Activated B cell treated with CpG ODN at 0.5 μM for 24 hours (primary cell): ENCODE measurements around the gene NUBPL. TPM values are rescaled to one million over a fixed set of nuclear protein-coding genes. Genes with fewer than 3 reads are reported as not detected.

Experiments used
- ATAC-seq: fragments of 200-7000 bp; cut with Tn5 transposase; one replicate; pipeline ENCODE4 v1.10.0; 2021; ENCODE audit warnings: low read depth, mild to moderate bottlenecking, moderate library complexity
- CTCF ChIA-PET: fragments of 350-600 bp; sonication (Branson Sonifier 250); formaldehyde crosslinking; loops from one replicate; lab custom pipeline; 2021; ENCODE audit warnings: antibody characterized with exemption; lab: Charles Lee
- POLR2A ChIA-PET: fragments of 350-600 bp; sonication (Branson Sonifier 250); formaldehyde crosslinking; loops from one replicate; lab custom pipeline; 2021; ENCODE audit warnings: antibody characterized with exemption; lab: Charles Lee
- DNase-seq: peaks from one replicate; pipeline ENCODE4 v3.0.0; 2022
- H3K27ac Mint-ChIP-seq: one replicate; pipeline ENCODE4 v1.8.0; 2020; ENCODE audit warnings: mixed read lengths
- H3K27me3 Mint-ChIP-seq: one replicate; pipeline ENCODE4 v1.8.0; 2021; ENCODE audit warnings: mixed read lengths
- H3K36me3 Mint-ChIP-seq: one replicate; pipeline ENCODE4 v1.8.0; 2021; ENCODE audit warnings: low read depth, mixed read lengths
- H3K4me1 Mint-ChIP-seq: one replicate; pipeline ENCODE4 v1.8.0; 2021; ENCODE audit warnings: mixed read lengths
- H3K4me3 Mint-ChIP-seq: one replicate; pipeline ENCODE4 v1.8.0; 2020; ENCODE audit warnings: mild to moderate bottlenecking, mixed read lengths
- H3K9me3 Mint-ChIP-seq: one replicate; pipeline ENCODE4 v1.8.0; 2020; ENCODE audit warnings: mixed read lengths
- CTCF ChIP-seq: fragments of 200-600 bp; IDR thresholded peaks from one replicate; pipeline ENCODE4 v1.8.0; 2022; ENCODE audit warnings: antibody characterized with exemption, mild to moderate bottlenecking
- intact Hi-C: fragments of 100-400 bp; cut with micrococcal nuclease; formaldehyde crosslinking; loops from one replicate; pipeline ENCODE4 v1.15.1; 2024
- total RNA-seq: library from RNA; stranded (reverse); gene quantifications from 2 replicates; pipeline ENCODE4 v1.2.3, GENCODE V29; 2022

Gene NUBPL
- total RNA-seq, 1 donor from 2014 or later, result 11.7 TPM

- Mint-ChIP-seq H3K4me3 (no peak overlapping the region), H3K27me3 (peaks cover 1% of the 10 kb centered on the region), H3K4me1 (no peaks in the 10 kb centered on the region), H3K9me3 (no peaks in the 10 kb centered on the region), H3K36me3 (no peaks in the 10 kb centered on the region), H3K27ac (no peak overlapping the region)
- ChIA-PET CTCF (no interaction called here), POLR2A (no interaction called here)
- intact Hi-C loops, result no loop called here
- TF ChIP-seq CTCF, result no peak
- ATAC-seq (no peak), DNase-seq (no peak)
These were observed 24.8 kb upstream of the NUBPL start for GRCh38 chr14:31536201-31536960.

- no peak for TF ChIP-seq CTCF
- ATAC-seq, result no peak
These were observed 19.5 kb upstream of the NUBPL start for GRCh38 chr14:31541702-31542101.

GRCh38 chr14:31543969-31544799 lies 17.0 kb upstream of the NUBPL start:
- intact Hi-C loops, result no loop called here
- Mint-ChIP-seq H3K36me3 (no peaks in the 10 kb centered on the region), H3K27me3 (peaks cover 11% of the 10 kb centered on the region), H3K9me3 (no peaks in the 10 kb centered on the region), H3K4me3 (no peak overlapping the region), H3K27ac (no peak overlapping the region), H3K4me1 (no peaks in the 10 kb centered on the region)
- CTCF ChIA-PET, result no interaction called here
- no peak for TF ChIP-seq CTCF
- ATAC-seq (no peak), DNase-seq (no peak)
- POLR2A ChIA-PET, result no interaction called here

More at GRCh38 chr14:31541702-31542101, 19.5 kb upstream of the NUBPL start:
- CTCF ChIA-PET, result no interaction called here
- Mint-ChIP-seq H3K27ac (no peak overlapping the region), H3K4me1 (no peaks in the 10 kb centered on the region), H3K36me3 (no peaks in the 10 kb centered on the region), H3K9me3 (no peaks in the 10 kb centered on the region), H3K27me3 (peaks cover 9% of the 10 kb centered on the region), H3K4me3 (no peak overlapping the region)
- no peak for DNase-seq
- POLR2A ChIA-PET, result no interaction called here
- intact Hi-C loops, result no loop called here

GRCh38 chr14:31544816-31545215 lies 16.4 kb upstream of the NUBPL start:
- ChIA-PET CTCF (no interaction called here), POLR2A (interaction anchor here (0.6 kb wide), 1 partner anchor 151 kb away, joined by 3 read pairs; no protein-coding TSS in a partner anchor)
- no peaks in the 10 kb centered on the region for H3K4me1 Mint-ChIP-seq
- ATAC-seq (no peak), DNase-seq (no peak)
- H3K36me3 Mint-ChIP-seq, result no peaks in the 10 kb centered on the region
- H3K27ac Mint-ChIP-seq, result no peak overlapping the region
- no peak overlapping the region for H3K4me3 Mint-ChIP-seq
- no peaks in the 10 kb centered on the region for H3K9me3 Mint-ChIP-seq
- TF ChIP-seq CTCF, result no peak
- intact Hi-C loops, result no loop called here
- H3K27me3 Mint-ChIP-seq, result peaks cover 14% of the 10 kb centered on the region

- POLR2A ChIA-PET, result interaction anchor here (0.6 kb wide), 1 partner anchor 150 kb away, joined by 3 read pairs; no protein-coding TSS in a partner anchor
- CTCF ChIA-PET, result no interaction called here
- no peaks in the 10 kb centered on the region for H3K36me3 Mint-ChIP-seq
These were observed 15.9 kb upstream of the NUBPL start for GRCh38 chr14:31545328-31545727.

More at GRCh38 chr14:31545328-31545727, 15.9 kb upstream of the NUBPL start:
- no peak for ATAC-seq
- no peak for DNase-seq
- Mint-ChIP-seq H3K4me3 (no peak overlapping the region), H3K27ac (no peak overlapping the region), H3K4me1 (no peaks in the 10 kb centered on the region), H3K9me3 (no peaks in the 10 kb centered on the region), H3K27me3 (peaks cover 19% of the 10 kb centered on the region)
- intact Hi-C loops, result no loop called here
- TF ChIP-seq CTCF, result no peak
